K562 (cell line): Measurements from ENCODE around the gene ATP9B. TPM values are rescaled to one million over a fixed set of nuclear protein-coding genes. Genes with fewer than 3 reads are reported as not detected.

ENCODE experiments used
- ARNT ChIP-seq, 2 experiments: fragments of 450-650 bp; IDR thresholded peaks; 2 replicates each; pipeline ENCODE4 v1.6.1; 2016; ENCODE audit warnings: mild to moderate bottlenecking in 1 of 2
- BCOR ChIP-seq: fragments of 450-650 bp; IDR thresholded peaks from 2 replicates; pipeline ENCODE4 v1.6.1; 2016
- CREBBP ChIP-seq: IDR thresholded peaks from one replicate; pipeline ENCODE4 v1.6.1; 2012; ENCODE audit warnings: low read depth, mild to moderate bottlenecking, control low read depth, inconsistent platforms, low read length
- FOXK2 ChIP-seq, 2 experiments: fragments of 450-650 bp; IDR thresholded peaks in 1 of 2; conservative IDR thresholded peaks in 1 of 2; 2 replicates each; pipeline ENCODE4 v1.6.1; 2016; ENCODE audit warnings: low read depth in 2 of 2, mild to moderate bottlenecking in 1 of 2
- GABPB2 ChIP-seq: fragments of 250-450 bp; sonication (Bioruptor Pico); conservative IDR thresholded peaks from 2 replicates; pipeline ENCODE4 v1.5.1; 2021; ENCODE audit warnings: mild to moderate bottlenecking
- GATA2 ChIP-seq: sonication (generic); formaldehyde crosslinking; IDR thresholded peaks from 2 replicates; pipeline ENCODE4 v1.4.0; 2020; ENCODE audit warnings: mild to moderate bottlenecking, missing genetic modification reagents
- GATAD2A ChIP-seq: fragments of 450-650 bp; IDR thresholded peaks from 2 replicates; pipeline ENCODE4 v1.6.1; 2017
- HDAC1 ChIP-seq, 2 experiments: fragments of 450-650 bp; IDR thresholded peaks; 2 replicates each; pipeline ENCODE4 v1.6.1; 2016 to 2017; ENCODE audit warnings: inconsistent platforms in 1 of 2, mild to moderate bottlenecking in 1 of 2, moderate library complexity in 1 of 2
- HLTF ChIP-seq: fragments of 450-650 bp; IDR thresholded peaks from 2 replicates; pipeline ENCODE4 v1.6.1; 2016
- KLF13 ChIP-seq: fragments of 450-650 bp; IDR thresholded peaks from 2 replicates; pipeline ENCODE4 v1.6.1; 2016; ENCODE audit warnings: missing genetic modification characterization, low read depth, mild to moderate bottlenecking, missing compliant biosample characterization, moderate library complexity, borderline replicate concordance
- LEF1 ChIP-seq: fragments of 450-650 bp; IDR thresholded peaks from 2 replicates; pipeline ENCODE4 v1.6.1; 2016; ENCODE audit warnings: mild to moderate bottlenecking
- NFRKB ChIP-seq: fragments of 450-650 bp; IDR thresholded peaks from 2 replicates; pipeline ENCODE4 v1.6.1; 2016; ENCODE audit warnings: low read depth
- PHF20 ChIP-seq: fragments of 450-650 bp; IDR thresholded peaks from 2 replicates; pipeline ENCODE4 v1.6.1; 2018; ENCODE audit not compliant: partially characterized antibody
- PML ChIP-seq: IDR thresholded peaks from 2 replicates; pipeline ENCODE4 v1.6.1; 2012; ENCODE audit warnings: low read length, inconsistent platforms
- RNF2 ChIP-seq: sonication (generic); IDR thresholded peaks from 2 replicates; pipeline ENCODE4 v1.6.1; 2016
- SMARCA4 ChIP-seq: fragments of 450-650 bp; IDR thresholded peaks from 2 replicates; pipeline ENCODE4 v1.6.1; 2016
- SMC3 ChIP-seq: conservative IDR thresholded peaks from 2 replicates; pipeline ENCODE4 v1.6.1; 2011; ENCODE audit warnings: low read depth, low read length, improper control_type of control experiment; ENCODE audit not compliant: insufficient read depth
- SP2 ChIP-seq: IDR thresholded peaks from 2 replicates; pipeline ENCODE4 v1.6.1; 2011; ENCODE audit warnings: mild to moderate bottlenecking, low read depth, low read length, moderate library complexity; ENCODE audit not compliant: poor library complexity, severe bottlenecking; ENCODE audit errors: extremely low read depth
- SPI1 ChIP-seq: IDR thresholded peaks from 2 replicates; pipeline ENCODE4 v1.6.1; 2011; ENCODE audit warnings: low read depth, low read length, control low read depth, borderline replicate concordance
- TEAD4 ChIP-seq, 2 experiments: sonication (generic) in 1 of 2; formaldehyde crosslinking in 1 of 2; IDR thresholded peaks; 2 replicates each; pipeline versions ENCODE4 v1.6.1 to v1.8.0; 2012 to 2022; ENCODE audit warnings: borderline replicate concordance in 1 of 2, inconsistent platforms in 1 of 2, low read length in 1 of 2, mild to moderate bottlenecking in 1 of 2, missing genetic modification reagents in 1 of 2
- YY1 ChIP-seq, 3 experiments: IDR thresholded peaks; 2 replicates each; pipeline ENCODE4 v1.6.1; 2011; ENCODE audit warnings: low read length in 2 of 3, mild to moderate bottlenecking in 2 of 3, moderate library complexity in 2 of 3, borderline replicate concordance in 1 of 3, control low read depth in 1 of 3, low read depth in 1 of 3; ENCODE audit not compliant: insufficient read depth in 3 of 3, insufficient replicate concordance in 2 of 3, control insufficient read depth in 1 of 3, insufficient read length in 1 of 3; ENCODE audit errors: extremely low read depth in 1 of 3
- ZNF134 ChIP-seq: fragments of 250-450 bp; sonication (Bioruptor Pico); conservative IDR thresholded peaks from 2 replicates; pipeline ENCODE4 v1.4.0; 2020
- ZNF212 ChIP-seq: fragments of 450-650 bp; formaldehyde crosslinking; IDR thresholded peaks from 2 replicates; pipeline ENCODE4 v1.4.0; 2020; ENCODE audit warnings: mild to moderate bottlenecking
- ZNF239 ChIP-seq: fragments of 250-450 bp; sonication (Bioruptor Pico); IDR thresholded peaks from 2 replicates; pipeline ENCODE4 v1.4.0; 2020; ENCODE audit warnings: mild to moderate bottlenecking
- ZNF408 ChIP-seq: fragments of 250-450 bp; sonication (Bioruptor Pico); IDR thresholded peaks from 2 replicates; pipeline ENCODE4 v1.4.0; 2020; ENCODE audit warnings: low read depth, mild to moderate bottlenecking, moderate library complexity
- polyA plus RNA-seq, 8 experiments: library from polyadenylated mRNA; depleted of rRNA in 4 of 8; stranded (reverse) in 5 of 8; unstranded in 3 of 8; fragments of >200 nt; fragmentation: Nextera tagmentation in 2 of 8; fragmentation: Illumina TruSeq in 1 of 8; extraction: Ambion mirVana in 2 of 8; extraction: Trizol in 1 of 8; gene quantifications; 2 replicates each; pipeline versions ENCODE4 v1.2.1 to v1.2.3, GENCODE V29; 2011 to 2014; ENCODE audit warnings: inconsistent platforms in 1 of 8, missing spikeins in 1 of 8
- total RNA-seq, 7 experiments: library from RNA; depleted of rRNA in 6 of 7; stranded (reverse); fragments of >200 nt in 6 of 7; fragmentation: Illumina TruSeq in 2 of 7; extraction: Trizol in 2 of 7; gene quantifications; 2 replicates each; pipeline versions ENCODE4 v1.2.1 to v1.2.3, GENCODE V29; 2011 to 2021; ENCODE audit warnings: low replicate concordance in 1 of 7
- TF ChIP-seq, protein P1 (sequence below): fragments of 250-450 bp; sonication (Bioruptor Pico); IDR thresholded peaks from 2 replicates; pipeline ENCODE4 v1.8.0; 2022; ENCODE audit warnings: moderate library complexity, mild to moderate bottlenecking, inconsistent platforms
- TF ChIP-seq, protein P2 (sequence below): IDR thresholded peaks from 2 replicates; pipeline ENCODE4 v1.6.1; 2012; ENCODE audit warnings: low read depth, low read length, improper control_type of control experiment, borderline replicate concordance
- TF ChIP-seq, protein P3 (sequence below): fragments of 250-450 bp; sonication (Bioruptor Pico); IDR thresholded peaks from 2 replicates; pipeline ENCODE4 v1.4.0; 2020; ENCODE audit warnings: borderline replicate concordance

Gene ATP9B
- total and polyA plus RNA-seq, 9 of the 15 experiments (the other 6 are each of a cell fraction or from before 2014, with no cell fraction given) = 0.66 to 13.2 (median 7.9) TPM

DNA sequence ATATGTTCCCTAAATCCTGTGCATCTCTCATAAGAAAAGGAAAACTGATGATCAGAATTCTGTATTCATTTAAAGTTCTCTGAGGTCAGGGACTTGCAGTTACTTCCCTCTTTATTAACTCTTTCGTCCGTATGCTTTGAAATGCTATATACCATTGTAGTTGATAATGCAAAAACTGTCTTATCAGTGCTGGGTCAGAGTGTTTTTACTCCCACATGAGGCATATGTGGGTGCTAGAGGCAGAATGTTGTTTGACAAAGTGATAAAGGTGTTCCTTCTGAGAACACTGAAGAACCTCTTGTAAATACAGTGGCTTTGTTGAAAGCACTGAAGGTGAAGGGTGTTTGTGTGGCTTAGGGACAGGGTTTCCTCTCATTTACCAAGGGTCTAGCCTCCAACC is 190.0 kb downstream of the ATP9B start (continued):
- no peak for TF ChIP-seq SPI1
- TF ChIP-seq ARNT (IDR thresholded peaks at IDR 0.05) = 0 out of 4 replicates have a peak, but pooled peaks of 1 of the 2 experiments have one; percentile 37
- TF ChIP-seq, protein P1, sequence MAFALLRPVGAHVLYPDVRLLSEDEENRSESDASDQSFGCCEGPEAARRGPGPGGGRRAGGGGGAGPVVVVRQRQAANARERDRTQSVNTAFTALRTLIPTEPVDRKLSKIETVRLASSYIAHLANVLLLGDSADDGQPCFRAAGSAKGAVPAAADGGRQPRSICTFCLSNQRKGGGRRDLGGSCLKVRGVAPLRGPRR (CRISPR knock-in tag) = no peak
- TF ChIP-seq ZNF212 = no peak
- TF ChIP-seq GABPB2 (CRISPR knock-in tag) = no peak
- no peak for TF ChIP-seq PHF20
- no peak for TF ChIP-seq HLTF
- peak; percentile 17; the same call in 1 of the 2 replicates for TF ChIP-seq BCOR
- no peak for TF ChIP-seq RNF2
- TF ChIP-seq CREBBP = no peak
- TF ChIP-seq, protein P2, sequence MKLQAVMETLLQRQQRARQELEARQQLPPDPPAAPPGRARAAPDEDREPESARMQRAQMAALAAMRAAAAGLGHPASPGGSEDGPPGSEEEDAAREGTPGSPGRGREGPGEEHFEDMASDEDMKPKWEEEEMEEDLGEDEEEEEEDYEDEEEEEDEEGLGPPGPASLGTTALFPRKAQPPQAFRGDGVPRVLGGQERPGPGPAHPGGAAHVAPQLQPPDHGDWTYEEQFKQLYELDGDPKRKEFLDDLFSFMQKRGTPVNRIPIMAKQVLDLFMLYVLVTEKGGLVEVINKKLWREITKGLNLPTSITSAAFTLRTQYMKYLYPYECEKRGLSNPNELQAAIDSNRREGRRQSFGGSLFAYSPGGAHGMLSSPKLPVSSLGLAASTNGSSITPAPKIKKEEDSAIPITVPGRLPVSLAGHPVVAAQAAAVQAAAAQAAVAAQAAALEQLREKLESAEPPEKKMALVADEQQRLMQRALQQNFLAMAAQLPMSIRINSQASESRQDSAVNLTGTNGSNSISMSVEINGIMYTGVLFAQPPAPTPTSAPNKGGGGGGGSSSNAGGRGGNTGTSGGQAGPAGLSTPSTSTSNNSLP = peak; percentile 74; the same call in 1 of the 2 replicates
- TF ChIP-seq NFRKB = no peak
- peak; percentile 93 for TF ChIP-seq TEAD4 (IDR thresholded peaks at IDR 0.05; ENCODE audit: low read length)
- TF ChIP-seq TEAD4 (CRISPR knock-in tag; IDR thresholded peaks at IDR 0.05; ENCODE audit: borderline replicate concordance) = no peak
- TF ChIP-seq SMARCA4 = peak; percentile 88
- TF ChIP-seq HDAC1 (IDR thresholded peaks at IDR 0.05) = peak in 1 of 2 experiments; percentile 59; a peak in 1 of 4 replicates
- TF ChIP-seq ZNF408 (CRISPR knock-in tag) = no peak
- peak; percentile 67; the same call in 1 of the 2 replicates for TF ChIP-seq LEF1
- 0 out of 4 replicates have a peak, but pooled peaks of 1 of the 2 experiments have one; percentile 32 for TF ChIP-seq FOXK2 (conservative IDR thresholded peaks at IDR 0.05 in 1 of 2, IDR thresholded peaks at IDR 0.05 in 1 of 2; ENCODE audit: low read depth in 2 of 2)
- TF ChIP-seq KLF13 (tag) = no peak
- no peak for TF ChIP-seq YY1 (IDR thresholded peaks at IDR 0.05; ENCODE audit: borderline replicate concordance in 1 of 3, control insufficient read depth in 1 of 3, extremely low read depth in 1 of 3, insufficient read depth in 3 of 3, insufficient read length in 1 of 3, insufficient replicate concordance in 2 of 3, low read depth in 1 of 3, low read length in 2 of 3)
- TF ChIP-seq GATA2 = peak; percentile 59; the same call in 1 of the 2 replicates
- no peak for TF ChIP-seq ZNF134 (CRISPR knock-in tag)
- TF ChIP-seq SMC3 = no peak
- TF ChIP-seq, protein P3, sequence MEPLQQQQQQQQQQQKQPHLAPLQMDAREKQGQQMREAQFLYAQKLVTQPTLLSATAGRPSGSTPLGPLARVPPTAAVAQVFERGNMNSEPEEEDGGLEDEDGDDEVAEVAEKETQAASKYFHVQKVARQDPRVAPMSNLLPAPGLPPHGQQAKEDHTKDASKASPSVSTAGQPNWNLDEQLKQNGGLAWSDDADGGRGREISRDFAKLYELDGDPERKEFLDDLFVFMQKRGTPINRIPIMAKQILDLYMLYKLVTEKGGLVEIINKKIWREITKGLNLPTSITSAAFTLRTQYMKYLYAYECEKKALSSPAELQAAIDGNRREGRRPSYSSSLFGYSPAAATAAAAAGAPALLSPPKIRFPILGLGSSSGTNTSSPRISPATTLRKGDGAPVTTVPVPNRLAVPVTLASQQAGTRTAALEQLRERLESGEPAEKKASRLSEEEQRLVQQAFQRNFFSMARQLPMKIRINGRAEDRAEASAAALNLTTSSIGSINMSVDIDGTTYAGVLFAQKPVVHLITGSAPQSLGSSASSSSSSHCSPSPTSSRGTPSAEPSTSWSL (CRISPR knock-in tag) = no peak
- 0 out of 2 replicates have a peak, but pooled peaks have one; percentile 38 for TF ChIP-seq GATAD2A
- TF ChIP-seq ZNF239 = no peak
- TF ChIP-seq SP2 = no peak
- peak; percentile 82 for TF ChIP-seq PML
